ENCODE measurements around the gene DPP8.
"Not testable (repeated sequence)": the region's sequence is repeated elsewhere in the genome, so short reads cannot be mapped to it uniquely, and the experiment has no call there.

Gene DPP8

DNA sequence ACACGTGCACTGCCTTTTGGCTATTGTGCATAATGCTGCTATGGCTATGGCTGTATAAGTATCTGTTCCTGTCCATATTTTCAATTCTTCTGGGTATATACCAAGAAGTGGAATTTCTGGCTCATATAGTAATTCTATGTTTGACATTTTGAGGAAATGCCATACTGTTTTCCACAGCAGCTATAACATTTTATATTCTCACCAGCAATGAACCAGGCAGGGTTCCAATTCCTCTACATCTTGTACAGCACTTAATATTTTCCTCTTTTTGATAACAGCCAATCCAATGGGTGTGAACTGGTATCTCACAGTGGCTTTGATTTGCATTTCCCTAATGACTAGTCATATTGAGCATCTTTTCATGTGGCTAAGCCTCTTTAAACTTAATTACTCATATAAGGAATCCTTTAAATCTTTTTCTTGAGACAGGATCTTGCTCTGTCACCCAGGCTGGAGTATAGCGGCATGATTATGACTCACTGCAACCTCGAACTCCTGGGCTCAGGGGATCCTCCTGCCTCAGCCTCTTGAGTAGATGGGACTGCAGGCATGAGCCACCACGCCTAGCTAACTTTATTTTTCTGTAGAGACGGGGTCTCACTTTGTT lies 56.6 kb downstream of the DPP8 start:
- DNase-seq (ENCODE audit: low read depth, low spot score), result no peak
- POLR2A ChIA-PET, result no interaction called here
- CTCF ChIA-PET, result interaction anchor here (0.8 kb wide), 1 partner anchor 61 kb away, joined by 3 read pairs; no protein-coding TSS in a partner anchor
- no peak for TF ChIP-seq CTCF (IDR thresholded peaks at IDR 0.05; ENCODE audit: insufficient read depth, low read length, missing control alignments)
- no peak overlapping the region for H3K4me3 ChIP-seq (ENCODE audit: low read depth, low read length)

DNA sequence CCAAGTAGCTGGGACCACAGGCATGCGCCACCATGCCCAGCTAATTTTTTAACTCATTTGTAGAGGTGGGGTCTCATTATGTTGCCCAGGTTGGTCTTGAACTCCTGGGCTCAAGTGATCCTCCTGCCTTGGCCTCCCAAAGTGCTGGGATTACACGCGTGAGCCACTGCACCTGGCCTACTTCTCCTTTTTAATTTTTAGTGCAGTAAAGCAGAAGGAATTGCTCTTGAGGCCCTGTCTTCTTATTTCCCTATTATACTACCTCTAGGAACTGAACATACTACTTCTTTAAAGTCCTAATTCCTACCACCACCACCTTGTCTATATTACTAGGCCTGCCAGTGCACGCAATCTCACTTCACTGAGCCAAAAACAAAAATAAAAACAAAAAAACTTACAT lies 62.2 kb downstream of the DPP8 start:
- DNase-seq (ENCODE audit: low read depth, low spot score), result not testable (repeated sequence)

GRCh38 chr15:65451989-65452388 lies 65.5 kb downstream of the DPP8 start:
- no peak for DNase-seq (ENCODE audit: low read depth, low spot score)
- CTCF ChIA-PET, result interaction anchor here (3.9 kb wide), 1 partner anchor 52 kb away, joined by 20 read pairs; no protein-coding TSS in a partner anchor
- TF ChIP-seq CTCF (IDR thresholded peaks at IDR 0.05; ENCODE audit: insufficient read depth, low read length, missing control alignments), result no peak
- POLR2A ChIA-PET, result interaction anchor here (0.6 kb wide), 1 partner anchor 147 kb away, joined by 3 read pairs; no protein-coding TSS in a partner anchor
- H3K4me3 ChIP-seq (ENCODE audit: low read depth, low read length), result no peak overlapping the region

More for the DNA sequence above, 62.2 kb downstream of the DPP8 start:
- H3K4me3 ChIP-seq (ENCODE audit: low read depth, low read length); POLR2A ChIA-PET: not testable (repeated sequence)
- CTCF ChIA-PET, result interaction anchor here (1.2 kb wide), 1 partner anchor 54 kb away, joined by 4 read pairs; no protein-coding TSS in a partner anchor

GRCh38 chr15:65450556-65450955 lies 66.9 kb downstream of the DPP8 start:
- H3K4me3 ChIP-seq (ENCODE audit: low read depth, low read length), result no peak overlapping the region
- CTCF ChIA-PET, result interaction anchor here (3.9 kb wide), 1 partner anchor 50 kb away, joined by 20 read pairs; no protein-coding TSS in a partner anchor
- no peak for DNase-seq (ENCODE audit: low read depth, low spot score)
- POLR2A ChIA-PET, result no interaction called here
- no peak for TF ChIP-seq CTCF (IDR thresholded peaks at IDR 0.05; ENCODE audit: insufficient read depth, low read length, missing control alignments)

DNA sequence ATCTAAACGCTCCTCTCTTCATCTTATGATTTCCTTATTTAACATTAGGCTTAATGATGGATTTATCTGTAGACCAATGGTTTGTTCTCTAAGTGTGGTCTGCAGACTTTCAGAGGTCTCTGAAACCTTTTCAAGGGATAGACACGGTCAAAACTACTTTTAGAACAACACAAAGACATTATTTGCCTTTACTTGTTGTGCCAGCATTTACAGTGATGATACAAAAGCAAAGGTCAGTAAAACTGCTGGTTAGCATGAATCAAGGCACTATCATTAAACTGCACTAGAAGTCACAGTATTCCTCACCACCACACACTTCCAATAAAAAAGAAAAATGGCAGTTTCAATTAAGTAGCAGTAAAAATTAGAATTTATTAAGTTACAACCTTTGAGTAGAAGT lies 70.3 kb downstream of the DPP8 start:
- TF ChIP-seq CTCF (IDR thresholded peaks at IDR 0.05; ENCODE audit: insufficient read depth, low read length, missing control alignments), result no peak
- no peak for DNase-seq (ENCODE audit: low read depth, low spot score)
- CTCF ChIA-PET, result interaction anchor here (1.4 kb wide), 1 partner anchor 9 kb away, joined by 5 read pairs; no protein-coding TSS in a partner anchor
- H3K4me3 ChIP-seq (ENCODE audit: low read depth, low read length), result no peak overlapping the region
- POLR2A ChIA-PET, result no interaction called here

DNA sequence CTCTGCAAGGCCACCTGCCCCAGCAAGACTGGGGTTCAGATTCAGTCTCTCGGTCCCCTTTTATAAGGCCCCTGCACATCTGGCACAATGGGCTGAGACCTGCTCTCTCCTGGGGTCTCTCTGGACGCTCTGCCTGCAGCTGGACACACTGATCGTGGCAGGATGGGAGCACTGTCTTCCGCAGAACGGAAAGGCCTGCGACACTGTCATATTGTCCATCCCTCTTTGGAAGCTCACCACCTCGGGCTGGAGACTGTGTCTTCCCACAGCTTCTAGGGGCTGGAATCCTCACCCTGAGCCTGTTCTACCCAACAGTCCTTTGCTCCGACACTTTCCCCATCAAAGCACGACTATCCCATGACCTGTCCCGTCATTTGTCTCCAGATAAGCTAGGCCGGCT lies 83.3 kb downstream of the DPP8 start:
- CTCF ChIA-PET, result interaction anchor here (1.0 to 11.0 kb wide), 5 partner anchors 22 to 118 kb away, joined by 3 to 108 read pairs (median 4); no protein-coding TSS in a partner anchor
- POLR2A ChIA-PET, result no interaction called here

More for the DNA sequence above, 83.3 kb downstream of the DPP8 start:
- no peak for TF ChIP-seq CTCF (IDR thresholded peaks at IDR 0.05; ENCODE audit: insufficient read depth, low read length, missing control alignments)
- no peak overlapping the region for H3K4me3 ChIP-seq (ENCODE audit: low read depth, low read length)
- no peak for DNase-seq (ENCODE audit: low read depth, low spot score)

Measured in AG04449 (cell line).